ENCODE results near the gene SCN4B.

- no peak for TF ChIP-seq CTCF (IDR thresholded peaks at IDR 0.05; ENCODE audit: insufficient read depth, low read length)
- no peak for TF ChIP-seq POLR2AphosphoS5 (IDR thresholded peaks at IDR 0.05; ENCODE audit: low read depth)
- no peak for TF ChIP-seq GABPA (IDR thresholded peaks at IDR 0.05; ENCODE audit: low read depth)
- TF ChIP-seq SPI1 (IDR thresholded peaks at IDR 0.05; ENCODE audit: borderline replicate concordance, low read depth) = no peak
Measured at GRCh38 chr11:118146554-118146953, 6.1 kb downstream of the SCN4B start.
